HEK293 (cell line): ENCODE measurements around the gene SURF4.

Experiments used
- CTCF ChIA-PET: fragments of 350-600 bp; formaldehyde crosslinking; extraction: SDS; loops from one replicate; lab custom pipeline; 2021; ENCODE audit warnings: antibody characterized with exemption; lab: Yijun Ruan, JAX
- POLR2A ChIA-PET: fragments of 300-600 bp; formaldehyde crosslinking; extraction: SDS; loops from one replicate; lab custom pipeline; 2020; ENCODE audit warnings: antibody characterized with exemption, inconsistent platforms; lab: Yijun Ruan, JAX
- H3K27ac ChIP-seq: fragments of 200-500 bp; sonication (Bioruptor generic); 2 replicates; pipeline ENCODE4 v1.5.1; 2014; ENCODE audit warnings: low read depth, low read length, control low read depth, inconsistent platforms; ENCODE audit errors: extremely low read depth
- H3K36me3 ChIP-seq, 2 experiments: fragments of 200-500 bp in 1 of 2; sonication (Bioruptor generic) in 1 of 2; 1 replicate in 1 of 2; 2 replicates in 1 of 2; pipeline ENCODE4 v1.5.1; 2014 to 2017; ENCODE audit warnings: inconsistent platforms in 2 of 2, low read length in 2 of 2; ENCODE audit not compliant: control insufficient read depth in 2 of 2, insufficient read depth in 1 of 2
- H3K4me1 ChIP-seq: fragments of 200-500 bp; sonication (Bioruptor generic); 2 replicates; pipeline ENCODE4 v1.5.1; 2014; ENCODE audit warnings: mild to moderate bottlenecking, low read length, inconsistent platforms; ENCODE audit not compliant: control insufficient read depth, insufficient read depth
- H3K4me3 ChIP-seq: 2 replicates; pipeline ENCODE4 v1.5.1; 2011; ENCODE audit warnings: low read depth, mild to moderate bottlenecking, control low read depth, low read length, moderate library complexity
- H3K9me3 ChIP-seq: fragments of 200-500 bp; sonication (Bioruptor generic); 2 replicates; pipeline ENCODE4 v1.5.1; 2014; ENCODE audit warnings: low read depth, low read length, inconsistent platforms; ENCODE audit not compliant: control insufficient read depth, insufficient read depth
- MZF1 ChIP-seq: fragments of 450-650 bp; formaldehyde crosslinking; IDR thresholded peaks from 2 replicates; pipeline ENCODE4 v1.5.1; 2017; ENCODE audit warnings: missing biosample characterization, missing genetic modification characterization, borderline replicate concordance
- SALL2 ChIP-seq: fragments of 450-650 bp; formaldehyde crosslinking; IDR thresholded peaks from 2 replicates; pipeline ENCODE4 v1.5.0; 2017; ENCODE audit warnings: missing biosample characterization, mild to moderate bottlenecking, missing genetic modification characterization, borderline replicate concordance
- YY2 ChIP-seq: fragments of 450-650 bp; formaldehyde crosslinking; IDR thresholded peaks from 2 replicates; pipeline ENCODE4 v1.5.1; 2016; ENCODE audit warnings: missing biosample characterization, missing genetic modification characterization
- ZFHX2 ChIP-seq: fragments of 450-650 bp; formaldehyde crosslinking; conservative IDR thresholded peaks from 2 replicates; pipeline ENCODE4 v1.5.1; 2016; ENCODE audit warnings: missing biosample characterization, missing genetic modification characterization
- ZFP37 ChIP-seq: fragments of 450-650 bp; formaldehyde crosslinking; IDR thresholded peaks from 2 replicates; pipeline ENCODE4 v1.5.1; 2016; ENCODE audit warnings: missing biosample characterization, missing genetic modification characterization
- ZIC2 ChIP-seq: fragments of 450-650 bp; formaldehyde crosslinking; IDR thresholded peaks from 2 replicates; pipeline ENCODE4 v1.5.1; 2016; ENCODE audit warnings: missing biosample characterization, missing genetic modification characterization
- ZNF112 ChIP-seq: fragments of 450-650 bp; formaldehyde crosslinking; IDR thresholded peaks from 2 replicates; pipeline ENCODE4 v1.5.0; 2017; ENCODE audit warnings: missing biosample characterization, missing genetic modification characterization
- ZNF133 ChIP-seq: fragments of 450-650 bp; formaldehyde crosslinking; IDR thresholded peaks from 2 replicates; pipeline ENCODE4 v1.5.1; 2016; ENCODE audit warnings: missing biosample characterization, missing genetic modification characterization
- ZNF169 ChIP-seq: fragments of 450-650 bp; formaldehyde crosslinking; IDR thresholded peaks from 2 replicates; pipeline ENCODE4 v1.5.1; 2016; ENCODE audit warnings: missing biosample characterization, missing genetic modification characterization
- ZNF19 ChIP-seq: fragments of 450-650 bp; formaldehyde crosslinking; IDR thresholded peaks from 2 replicates; pipeline ENCODE4; 2016; ENCODE audit warnings: missing biosample characterization, missing genetic modification characterization, low read depth
- ZNF239 ChIP-seq: fragments of 450-650 bp; formaldehyde crosslinking; IDR thresholded peaks from 2 replicates; pipeline ENCODE4 v1.5.1; 2016; ENCODE audit warnings: missing biosample characterization, missing genetic modification characterization
- ZNF341 ChIP-seq: fragments of 450-650 bp; formaldehyde crosslinking; IDR thresholded peaks from 2 replicates; pipeline ENCODE4; 2016; ENCODE audit warnings: low read depth, missing biosample characterization, missing genetic modification characterization
- ZNF366 ChIP-seq: fragments of 450-650 bp; formaldehyde crosslinking; conservative IDR thresholded peaks from 2 replicates; pipeline ENCODE4 v1.5.1; 2016; ENCODE audit warnings: missing biosample characterization, missing genetic modification characterization
- ZNF391 ChIP-seq: fragments of 450-650 bp; formaldehyde crosslinking; IDR thresholded peaks from 2 replicates; pipeline ENCODE4 v1.5.1; 2016; ENCODE audit warnings: low read depth, missing biosample characterization, missing genetic modification characterization, borderline replicate concordance
- ZNF398 ChIP-seq: fragments of 450-650 bp; formaldehyde crosslinking; IDR thresholded peaks from 2 replicates; pipeline ENCODE4 v1.5.1; 2017; ENCODE audit warnings: missing biosample characterization, missing genetic modification characterization
- ZNF433 ChIP-seq: fragments of 450-650 bp; formaldehyde crosslinking; IDR thresholded peaks from 2 replicates; pipeline ENCODE4 v1.5.1; 2016; ENCODE audit warnings: missing biosample characterization, missing genetic modification characterization, low read depth
- ZNF510 ChIP-seq: fragments of 450-650 bp; formaldehyde crosslinking; IDR thresholded peaks from 2 replicates; pipeline ENCODE4 v1.5.1; 2018; ENCODE audit warnings: mild to moderate bottlenecking, missing genetic modification characterization, missing biosample characterization; ENCODE audit not compliant: insufficient replicate concordance
- ZNF513 ChIP-seq: fragments of 450-650 bp; IDR thresholded peaks from 2 replicates; pipeline ENCODE4 v1.5.1; 2018; ENCODE audit warnings: missing biosample characterization, missing genetic modification characterization
- ZNF518A ChIP-seq: fragments of 450-650 bp; formaldehyde crosslinking; conservative IDR thresholded peaks from 2 replicates; pipeline ENCODE4 v1.5.1; 2016; ENCODE audit warnings: low read depth, missing biosample characterization, missing genetic modification characterization
- ZNF521 ChIP-seq: fragments of 450-650 bp; formaldehyde crosslinking; IDR thresholded peaks from 2 replicates; pipeline ENCODE4 v1.5.1; 2017; ENCODE audit warnings: missing biosample characterization, mild to moderate bottlenecking, missing genetic modification characterization
- ZNF600 ChIP-seq: fragments of 450-650 bp; formaldehyde crosslinking; IDR thresholded peaks from 2 replicates; pipeline ENCODE4 v1.5.1; 2016; ENCODE audit warnings: missing biosample characterization, missing genetic modification characterization
- ZNF658 ChIP-seq: fragments of 450-650 bp; formaldehyde crosslinking; IDR thresholded peaks from 2 replicates; pipeline ENCODE4; 2016; ENCODE audit warnings: missing biosample characterization, missing genetic modification characterization
- ZNF670 ChIP-seq: fragments of 450-650 bp; formaldehyde crosslinking; IDR thresholded peaks from 2 replicates; pipeline ENCODE4 v1.5.1; 2016; ENCODE audit warnings: missing biosample characterization, missing genetic modification characterization, low read depth
- ZNF747 ChIP-seq: fragments of 450-650 bp; formaldehyde crosslinking; IDR thresholded peaks from 2 replicates; pipeline ENCODE4 v1.5.1; 2016; ENCODE audit warnings: missing biosample characterization, missing genetic modification characterization
- ZNF76 ChIP-seq: fragments of 450-650 bp; formaldehyde crosslinking; IDR thresholded peaks from 2 replicates; pipeline ENCODE4; 2016; ENCODE audit warnings: low read depth, missing biosample characterization, missing genetic modification characterization, borderline replicate concordance
- ZNF785 ChIP-seq: fragments of 450-650 bp; formaldehyde crosslinking; IDR thresholded peaks from 2 replicates; pipeline ENCODE4 v1.5.1; 2016; ENCODE audit warnings: missing biosample characterization, missing genetic modification characterization
- ZNF837 ChIP-seq: fragments of 450-650 bp; formaldehyde crosslinking; IDR thresholded peaks from 2 replicates; pipeline ENCODE4 v1.5.1; 2016; ENCODE audit warnings: missing biosample characterization, missing genetic modification characterization
- ZSCAN16 ChIP-seq: fragments of 450-650 bp; formaldehyde crosslinking; IDR thresholded peaks from 2 replicates; pipeline ENCODE4 v1.5.1; 2016; ENCODE audit warnings: missing biosample characterization, missing genetic modification characterization
- TF ChIP-seq, protein P1 (sequence below): fragments of 450-650 bp; formaldehyde crosslinking; IDR thresholded peaks from 2 replicates; pipeline ENCODE4 v1.5.1; 2016; ENCODE audit warnings: missing biosample characterization, missing genetic modification characterization

The SURF4 gene

DNA sequence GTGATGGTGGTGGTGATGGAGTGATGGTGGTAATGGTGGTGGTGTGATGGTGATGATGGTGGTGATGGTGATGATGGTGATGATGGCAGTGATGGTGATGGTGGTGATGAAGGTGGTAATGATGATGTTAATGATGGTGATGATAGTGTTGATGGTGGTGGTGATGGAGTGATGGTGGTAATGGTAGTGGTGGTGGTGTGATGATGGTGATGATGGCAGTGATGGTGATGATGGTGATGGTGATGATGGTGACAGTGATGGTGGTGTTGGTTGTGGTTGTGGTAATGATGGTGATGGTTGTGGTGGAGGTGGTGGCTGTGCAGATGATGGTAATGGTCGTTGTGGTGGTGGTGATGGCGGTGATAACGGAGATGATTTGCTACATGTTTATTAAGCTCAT lies 7.6 kb upstream of the SURF4 start (continued):
- TF ChIP-seq SALL2 (tag by site-specific recombination) (peak; percentile 82; the same call in 1 of the 2 replicates), ZNF391 (no peak), ZSCAN16 (tag by site-specific recombination) (0 out of 2 replicates have a peak, but pooled peaks have one; percentile 32), ZFHX2 (tag by site-specific recombination) (no peak), YY2 (tag by site-specific recombination) (peak; percentile 52; the same call in 1 of the 2 replicates), MZF1 (no peak), ZNF521 (tag by site-specific recombination) (peak; percentile 81; the same call in 1 of the 2 replicates), ZNF433 (tag by site-specific recombination) (no peak), ZNF76 (tag by site-specific recombination) (no peak), ZNF398 (tag by site-specific recombination) (peak; percentile 23; the same call in 1 of the 2 replicates), ZNF366 (tag by site-specific recombination) (peak; percentile 72), ZNF169 (tag by site-specific recombination) (no peak; the same call in 1 of the 2 replicates), ZNF785 (tag by site-specific recombination) (0 out of 2 replicates have a peak, but pooled peaks have one; percentile 42), ZNF670 (0 out of 2 replicates have a peak, but pooled peaks have one; percentile 68), ZNF747 (0 out of 2 replicates have a peak, but pooled peaks have one; percentile 69), ZFP37 (tag by site-specific recombination) (no peak), ZNF239 (tag by site-specific recombination) (no peak), ZNF513 (peak; percentile 94), ZNF19 (tag by site-specific recombination) (no peak), ZNF837 (no peak), ZNF658 (peak; percentile 48; the same call in 1 of the 2 replicates), ZNF133 (tag by site-specific recombination) (peak; percentile 30; the same call in 1 of the 2 replicates), ZNF112 (peak; percentile 61; the same call in 1 of the 2 replicates), ZIC2 (tag by site-specific recombination) (no peak)

DNA sequence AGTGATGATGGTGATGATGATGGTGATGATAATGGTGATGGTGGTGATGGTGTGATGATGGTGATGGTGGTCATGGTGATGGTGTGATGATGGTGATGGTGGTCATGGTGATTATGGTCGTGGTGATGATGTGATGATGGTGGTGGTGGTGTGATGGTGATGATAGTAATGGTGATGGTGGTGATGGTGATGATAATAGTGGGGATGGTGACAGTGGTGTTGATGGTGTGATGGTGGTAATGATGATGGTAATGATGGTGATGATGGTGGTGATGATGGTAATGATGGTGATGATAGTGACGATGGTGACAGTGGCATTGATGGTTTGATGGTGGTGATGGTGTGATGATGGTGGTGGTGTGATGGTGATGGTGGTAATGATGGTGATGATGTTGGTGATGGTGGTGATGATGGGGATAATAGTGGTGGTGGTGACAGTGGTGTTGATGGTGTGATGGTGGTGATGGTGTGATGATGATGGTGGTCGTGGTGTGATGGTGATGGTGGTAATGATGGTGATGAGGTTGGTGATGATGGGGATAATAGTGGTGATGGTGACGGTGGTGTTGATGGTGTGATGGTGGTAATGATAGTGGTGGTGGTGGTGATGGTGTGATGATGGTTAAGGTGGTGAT lies 6.8 kb upstream of the SURF4 start:
- ChIA-PET POLR2A (no interaction called here), CTCF (no interaction called here)
- Histone ChIP-seq H3K9me3 (no peaks in the 10 kb centered on the region), H3K36me3 (no peaks in the 10 kb centered on the region), H3K4me3 (no peak overlapping the region), H3K27ac (no peak overlapping the region), H3K4me1 (peaks cover 5% of the 10 kb centered on the region)
- TF ChIP-seq ZNF518A (tag by site-specific recombination) (no peak), ZNF341 (tag by site-specific recombination) (no peak), ZNF600 (tag by site-specific recombination) (no peak), ZNF19 (tag by site-specific recombination) (no peak), ZNF510 (tag by site-specific recombination) (no peak)
- TF ChIP-seq, protein P1, sequence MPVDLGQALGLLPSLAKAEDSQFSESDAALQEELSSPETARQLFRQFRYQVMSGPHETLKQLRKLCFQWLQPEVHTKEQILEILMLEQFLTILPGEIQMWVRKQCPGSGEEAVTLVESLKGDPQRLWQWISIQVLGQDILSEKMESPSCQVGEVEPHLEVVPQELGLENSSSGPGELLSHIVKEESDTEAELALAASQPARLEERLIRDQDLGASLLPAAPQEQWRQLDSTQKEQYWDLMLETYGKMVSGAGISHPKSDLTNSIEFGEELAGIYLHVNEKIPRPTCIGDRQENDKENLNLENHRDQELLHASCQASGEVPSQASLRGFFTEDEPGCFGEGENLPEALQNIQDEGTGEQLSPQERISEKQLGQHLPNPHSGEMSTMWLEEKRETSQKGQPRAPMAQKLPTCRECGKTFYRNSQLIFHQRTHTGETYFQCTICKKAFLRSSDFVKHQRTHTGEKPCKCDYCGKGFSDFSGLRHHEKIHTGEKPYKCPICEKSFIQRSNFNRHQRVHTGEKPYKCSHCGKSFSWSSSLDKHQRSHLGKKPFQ (tag by site-specific recombination) = no peak; the same call in 1 of the 2 replicates
